CD4-positive, CD25-positive, alpha-beta regulatory T cell (primary cell): ENCODE results near the gene SFXN5. TPM values are rescaled to one million over a fixed set of nuclear protein-coding genes. Genes with fewer than 3 reads are reported as not detected.

Source experiments
- ATAC-seq, 2 donors: fragments of 150-1000 bp; cut with Tn5 transposase; one replicate each; pipeline ENCODE4 v1.10.0; 2021; ENCODE audit warnings: low read depth in 2 of 2, moderate number of reproducible peaks in 2 of 2, moderate library complexity in 1 of 2
- DNase-seq, 3 donors: peaks; one replicate each; pipeline versions ENCODE4 v3.0.0 to v3.0.0-alpha.2; 2012 to 2022; ENCODE audit warnings: mixed read lengths in 1 of 3
- H3K27ac ChIP-seq: one replicate; pipeline ENCODE4 v1.7.0; 2013; ENCODE audit warnings: mild to moderate bottlenecking, low read length; ENCODE audit not compliant: insufficient read depth, poor library complexity, severe bottlenecking
- H3K27me3 ChIP-seq: one replicate; pipeline ENCODE4 v1.7.0; 2013; ENCODE audit warnings: low read length; ENCODE audit not compliant: control insufficient read depth, insufficient read depth
- H3K36me3 ChIP-seq: one replicate; pipeline ENCODE4 v1.7.0; 2013; ENCODE audit warnings: mild to moderate bottlenecking, low read length, moderate library complexity; ENCODE audit not compliant: control insufficient read depth, insufficient read depth
- H3K4me1 ChIP-seq: 2 replicates; pipeline ENCODE4 v1.7.0; 2013; ENCODE audit warnings: mild to moderate bottlenecking, low read length; ENCODE audit not compliant: insufficient read depth, control insufficient read depth, poor library complexity, severe bottlenecking
- H3K4me3 ChIP-seq: one replicate; pipeline ENCODE4 v1.7.0; 2013; ENCODE audit warnings: low read depth, mild to moderate bottlenecking, low read length, moderate library complexity
- H3K9me3 ChIP-seq, 2 experiments: 1 replicate in 1 of 2; 2 replicates in 1 of 2; pipeline ENCODE4 v1.7.0; 2013; ENCODE audit warnings: low read length in 2 of 2, mild to moderate bottlenecking in 1 of 2, moderate library complexity in 1 of 2; ENCODE audit not compliant: control insufficient read depth in 2 of 2
- H3K27ac Mint-ChIP-seq, 3 donors: one replicate each; pipeline ENCODE4 v1.8.0; 2020 to 2022; ENCODE audit warnings: mild to moderate bottlenecking in 3 of 3, mixed read lengths in 3 of 3, moderate library complexity in 2 of 3
- H3K27me3 Mint-ChIP-seq: one replicate; pipeline ENCODE4 v1.8.0; 2022; ENCODE audit warnings: mild to moderate bottlenecking, mixed read lengths
- H3K36me3 Mint-ChIP-seq: one replicate; pipeline ENCODE4 v1.8.0; 2020; ENCODE audit warnings: mixed read lengths
- H3K4me1 Mint-ChIP-seq, 4 donors: one replicate each; pipeline ENCODE4 v1.8.0; 2020 to 2022; ENCODE audit warnings: mixed read lengths in 4 of 4, mild to moderate bottlenecking in 1 of 4
- H3K4me3 Mint-ChIP-seq, 4 donors: one replicate each; pipeline ENCODE4 v1.8.0; 2020 to 2022; ENCODE audit warnings: mild to moderate bottlenecking in 4 of 4, mixed read lengths in 4 of 4, moderate library complexity in 3 of 4
- H3K9me3 Mint-ChIP-seq, 7 donors: one replicate each; pipeline ENCODE4 v1.8.0; 2020 to 2022; ENCODE audit warnings: mixed read lengths in 7 of 7, mild to moderate bottlenecking in 3 of 7, moderate library complexity in 2 of 7
- polyA plus RNA-seq, 4 donors: library from polyadenylated mRNA; unstranded; fragments of 300-500 nt; fragmentation: Illumina TruSeq; gene quantifications; one replicate each; pipeline ENCODE4 v1.2.3, GENCODE V29; 2021
- total RNA-seq: library from RNA; stranded (reverse); gene quantifications from one replicate; pipeline ENCODE4 v1.2.3, GENCODE V29; 2022

The SFXN5 gene
- total and polyA plus RNA-seq, 5 donors from 2014 or later = 1.0 to 8.0 (median 1.9) TPM

DNA sequence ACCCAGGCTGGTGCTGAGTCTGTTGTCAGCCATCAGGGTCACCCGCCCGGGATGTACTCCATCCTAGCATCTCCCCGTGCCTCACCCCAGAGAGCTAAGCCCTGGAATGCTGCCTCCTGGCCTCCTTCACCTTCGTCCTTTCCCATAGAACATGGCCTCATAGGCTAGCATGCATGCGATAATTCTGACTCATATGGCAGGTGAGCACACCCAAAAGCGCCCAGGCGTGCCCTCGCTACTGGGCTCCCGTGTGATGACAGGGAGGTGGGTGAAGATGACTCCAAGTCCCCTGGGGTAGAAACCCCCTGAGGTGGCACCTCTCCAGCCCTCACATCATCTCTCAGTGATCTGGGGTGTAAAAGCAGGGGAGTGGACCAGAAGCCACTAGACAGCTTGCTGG, 177.0 kb downstream of the SFXN5 start:
- no peak overlapping the region for H3K4me3 ChIP-seq
- Mint-ChIP-seq H3K27ac (no peak overlapping the region), H3K4me3 (no peak overlapping the region), H3K4me1 (peaks cover 0 to 6% (median under 1%) of the 10 kb centered on the region in 4 donors), H3K27me3 (peaks cover 55% of the 10 kb centered on the region), H3K9me3 (peaks cover 0 to 2% (median 0%) of the 10 kb centered on the region in 7 donors), H3K36me3 (peaks cover 4% of the 10 kb centered on the region)
- H3K27ac ChIP-seq = no peak overlapping the region
- ATAC-seq (no peak), DNase-seq (no peak)
- H3K9me3 ChIP-seq = no peaks in the 10 kb centered on the region
- no peaks in the 10 kb centered on the region for H3K36me3 ChIP-seq
- H3K4me1 ChIP-seq = no peaks in the 10 kb centered on the region
- H3K27me3 ChIP-seq = peaks cover 13% of the 10 kb centered on the region

DNA sequence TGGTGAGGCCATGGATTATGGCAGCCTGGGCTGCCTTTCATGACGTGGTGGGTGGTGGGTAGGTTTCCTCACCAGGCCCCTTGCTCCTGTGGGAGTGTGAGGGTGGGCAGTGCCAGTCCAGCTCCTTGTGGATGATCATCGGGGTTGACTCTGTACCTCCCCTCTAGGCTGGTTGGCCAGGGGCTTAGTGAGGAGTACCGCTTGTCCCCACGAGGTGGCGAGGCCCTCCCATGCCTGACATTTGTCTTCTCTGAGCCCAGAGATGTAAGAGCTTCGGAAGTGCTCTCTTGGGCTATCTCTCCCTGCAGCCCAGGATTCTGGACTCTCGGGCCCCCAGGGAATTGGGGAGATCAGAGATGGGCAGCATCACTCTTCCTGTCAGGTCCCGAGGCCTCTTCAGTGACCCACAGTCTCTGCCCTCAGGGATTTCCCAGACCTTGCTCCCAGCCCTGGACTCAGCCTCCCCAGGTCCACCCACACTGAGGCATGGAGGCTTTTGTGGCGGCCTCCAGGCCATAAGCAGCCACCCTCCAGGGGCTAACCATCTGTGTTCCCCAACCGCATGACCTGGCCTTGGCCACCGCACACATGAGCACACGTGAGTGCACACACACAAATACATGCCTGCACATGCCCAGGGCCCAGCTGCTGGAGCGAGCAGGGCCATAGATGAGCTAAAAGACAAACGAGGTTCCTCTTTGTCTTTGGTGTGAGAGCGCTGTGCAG, 177.8 kb downstream of the SFXN5 start:
- DNase-seq = peak in 1 of 3 donors; percentile 58
- Mint-ChIP-seq H3K4me3 (no peak overlapping the region), H3K4me1 (peaks cover 0 to 6% (median under 1%) of the 10 kb centered on the region in 4 donors), H3K27ac (no peak overlapping the region), H3K36me3 (peaks cover 4% of the 10 kb centered on the region), H3K27me3 (peaks cover 51% of the 10 kb centered on the region), H3K9me3 (peaks cover 0 to 2% (median 0%) of the 10 kb centered on the region in 7 donors)
- Histone ChIP-seq H3K4me1 (no peaks in the 10 kb centered on the region), H3K27me3 (peaks cover 17% of the 10 kb centered on the region), H3K9me3 (no peaks in the 10 kb centered on the region), H3K27ac (no peak overlapping the region), H3K4me3 (no peak overlapping the region), H3K36me3 (no peaks in the 10 kb centered on the region)
- ATAC-seq = no peak

DNA sequence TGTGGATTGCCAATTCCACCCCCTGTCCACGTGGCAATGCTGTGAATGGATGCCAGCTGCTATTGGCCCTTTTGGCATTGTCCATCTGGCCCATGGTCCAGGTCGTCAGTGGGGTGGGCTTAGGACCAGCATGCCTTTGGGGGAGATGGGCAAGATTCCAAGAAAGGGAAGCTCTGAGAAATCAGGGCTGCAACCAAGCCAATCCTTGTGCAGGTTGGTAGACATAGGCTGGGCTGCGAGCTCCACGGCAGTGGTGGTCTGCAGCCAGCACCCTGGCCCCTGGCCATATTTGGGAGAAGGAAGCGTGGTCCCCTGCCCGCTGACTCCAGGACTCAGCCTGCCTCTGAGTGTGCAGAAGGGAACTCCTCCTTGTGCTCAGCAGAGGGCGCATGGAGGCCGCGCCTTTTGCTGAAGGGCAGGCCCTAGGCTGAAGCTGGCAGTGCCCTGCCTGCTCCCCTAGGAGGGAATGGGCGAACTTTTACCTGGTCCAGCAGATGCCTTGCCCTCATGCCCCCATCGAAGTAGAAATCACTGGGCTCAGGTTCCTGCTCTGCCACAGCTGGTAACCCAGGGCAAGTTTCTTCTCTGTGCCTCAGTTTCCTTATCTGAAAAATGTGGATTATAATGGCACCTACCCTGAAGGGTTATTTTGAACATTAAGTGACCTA, 178.9 kb downstream of the SFXN5 start:
- H3K4me1 Mint-ChIP-seq = peaks cover 0 to 12% (median under 1%) of the 10 kb centered on the region in 4 donors
- H3K4me3 ChIP-seq = no peak overlapping the region
- no peak overlapping the region for H3K27ac ChIP-seq
- no peak overlapping the region for H3K4me3 Mint-ChIP-seq
- H3K27me3 Mint-ChIP-seq = peaks cover 62% of the 10 kb centered on the region
- peaks cover 3% of the 10 kb centered on the region for H3K4me1 ChIP-seq
- ATAC-seq = peak; percentile 56 to 69
- peak in 2 of 3 donors; percentile 50 to 70 for DNase-seq
- H3K9me3 ChIP-seq = no peaks in the 10 kb centered on the region
- H3K36me3 ChIP-seq = no peaks in the 10 kb centered on the region
- H3K36me3 Mint-ChIP-seq = peaks cover 4% of the 10 kb centered on the region
- H3K9me3 Mint-ChIP-seq = peaks cover 0 to 2% (median 0%) of the 10 kb centered on the region in 7 donors
- no peak overlapping the region for H3K27ac Mint-ChIP-seq
- H3K27me3 ChIP-seq = peaks cover 20% of the 10 kb centered on the region

Other genes with a start within 250 kb of the SFXN5 start
- gene EXOC6B, start 245.7 kb downstream of the SFXN5 start, total RNA-seq = 20.8 TPM
- 1 to 10 TPM; 1.5 to 2.8 (median 2.0) TPM for gene EXOC6B, start 245.7 kb downstream of the SFXN5 start, polyA plus RNA-seq
- gene SPR, start 184.3 kb downstream of the SFXN5 start, total RNA-seq = not detected
- under 1 TPM in 1 of 4 donors, not detected in 3; 0.13 TPM for gene SPR, start 184.3 kb downstream of the SFXN5 start, polyA plus RNA-seq
- gene EMX1, start 154.2 kb downstream of the SFXN5 start, total RNA-seq = not detected
- gene EMX1, start 154.2 kb downstream of the SFXN5 start, polyA plus RNA-seq = not detected
- gene RAB11FIP5, start 41.2 kb upstream of the SFXN5 start, total RNA-seq = 30.8 TPM
- gene RAB11FIP5, start 41.2 kb upstream of the SFXN5 start, polyA plus RNA-seq = 10 to 100 TPM; 15.4 to 24.0 (median 19.7) TPM
- not detected for gene NOTO, start 130.9 kb upstream of the SFXN5 start, total RNA-seq
- not detected for gene NOTO, start 130.9 kb upstream of the SFXN5 start, polyA plus RNA-seq
- 30.3 TPM for gene SMYD5, start 142.5 kb upstream of the SFXN5 start, total RNA-seq
- 10 to 100 TPM; 13.8 to 20.9 (median 17.7) TPM for gene SMYD5, start 142.5 kb upstream of the SFXN5 start, polyA plus RNA-seq
- 7.0 TPM for gene PRADC1, start 161.5 kb upstream of the SFXN5 start, total RNA-seq
- 10 to 100 TPM; 29.0 to 35.3 (median 32.7) TPM for gene PRADC1, start 161.5 kb upstream of the SFXN5 start, polyA plus RNA-seq
- gene CCT7, start 162.6 kb upstream of the SFXN5 start, total RNA-seq = 114 TPM
- 100 to 1,000 TPM; 239 to 287 (median 275) TPM for gene CCT7, start 162.6 kb upstream of the SFXN5 start, polyA plus RNA-seq
- 17.4 TPM for gene FBXO41, start 212.8 kb upstream of the SFXN5 start, total RNA-seq
- gene FBXO41, start 212.8 kb upstream of the SFXN5 start, polyA plus RNA-seq = 1 to 10 TPM in 2 of 4 donors, under 1 TPM in 2; 0.51 to 1.1 (median 0.95) TPM
- gene EGR4, start 221.8 kb upstream of the SFXN5 start, total RNA-seq = 0.69 TPM
- not detected for gene EGR4, start 221.8 kb upstream of the SFXN5 start, polyA plus RNA-seq